SK-N-SH (cell line): ENCODE results near the gene ERI3. TPM values are rescaled to one million over a fixed set of nuclear protein-coding genes. Genes with fewer than 3 reads are reported as not detected.

Experiments used
- CTCF ChIA-PET: fragments of 300-600, 350-600 bp; formaldehyde crosslinking; extraction: SDS; loops from one replicate; lab custom pipeline; 2021; lab: Yijun Ruan, JAX
- POLR2A ChIA-PET: fragments of 350-600 bp; sonication (Branson Sonifier 250); formaldehyde crosslinking; extraction: SDS; loops from one replicate; lab custom pipeline; 2020; ENCODE audit warnings: antibody characterized with exemption, inconsistent platforms; lab: Yijun Ruan, JAX
- DNase-seq: peaks from one replicate; pipeline ENCODE4 v3.0.0; 2012
- H2AFZ ChIP-seq: fragments of 200-600 bp; sonication (generic); 2 replicates; pipeline ENCODE4 v1.8.1; 2016; ENCODE audit warnings: antibody characterized with exemption, mild to moderate bottlenecking, low read depth
- H3F3A ChIP-seq: fragments of 200-600 bp; sonication (generic); replicated peaks from 2 replicates; pipeline ENCODE3; 2016; ENCODE audit warnings: antibody characterized with exemption, mild to moderate bottlenecking; ENCODE audit not compliant: insufficient read depth
- H3K27ac ChIP-seq, 2 experiments: fragments of 200-500 bp in 1 of 2; fragments of 200-600 bp in 1 of 2; sonication (Bioruptor generic) in 1 of 2; sonication (generic), shearing (Covaris generic) in 1 of 2; 2 replicates each; pipeline versions ENCODE4 v1.5.1 to v1.6.1; 2014 to 2016; ENCODE audit warnings: low read depth in 2 of 2, inconsistent platforms in 1 of 2, low read length in 1 of 2, mild to moderate bottlenecking in 1 of 2, mixed read lengths in 1 of 2
- H3K27me3 ChIP-seq: fragments of 200-600 bp; sonication (generic), shearing (Covaris generic); 2 replicates; pipeline ENCODE4 v1.6.1; 2016; ENCODE audit warnings: mixed run types; ENCODE audit not compliant: insufficient read depth
- H3K36me3 ChIP-seq, 2 experiments: fragments of 200-500 bp in 1 of 2; fragments of 200-600 bp in 1 of 2; sonication (Bioruptor generic) in 1 of 2; sonication (generic) in 1 of 2; replicated peaks in 1 of 2; 2 replicates each; pipeline versions ENCODE3 to v1.5.1; 2014 to 2016; ENCODE audit warnings: low read length in 1 of 2, mild to moderate bottlenecking in 1 of 2; ENCODE audit not compliant: insufficient read depth in 2 of 2, control insufficient read depth in 1 of 2
- H3K4me1 ChIP-seq, 2 experiments: fragments of 200-500 bp in 1 of 2; fragments of 200-600 bp in 1 of 2; sonication (Bioruptor generic) in 1 of 2; sonication (generic), shearing (Covaris generic) in 1 of 2; 2 replicates each; pipeline versions ENCODE4 v1.5.1 to v1.6.1; 2014 to 2016; ENCODE audit warnings: low read depth in 1 of 2, low read length in 1 of 2, mixed run types in 1 of 2; ENCODE audit not compliant: insufficient read depth in 2 of 2, control insufficient read depth in 1 of 2
- H3K4me2 ChIP-seq: fragments of 200-600 bp; sonication (generic), shearing (Covaris generic); 2 replicates; pipeline ENCODE4 v1.6.1; 2017; ENCODE audit warnings: mixed run types
- H3K4me3 ChIP-seq, 2 experiments: fragments of 200-500 bp in 1 of 2; fragments of 200-600 bp in 1 of 2; sonication (Bioruptor generic) in 1 of 2; sonication (generic), shearing (Covaris generic) in 1 of 2; 2 replicates each; pipeline versions ENCODE4 v1.5.1 to v1.8.1; 2014 to 2016; ENCODE audit warnings: low read depth in 2 of 2, inconsistent platforms in 1 of 2, low read length in 1 of 2, mild to moderate bottlenecking in 1 of 2, mixed read lengths in 1 of 2, moderate library complexity in 1 of 2
- H3K79me2 ChIP-seq: fragments of 200-600 bp; sonication (generic); 2 replicates; pipeline ENCODE4 v1.8.1; 2017; ENCODE audit warnings: mild to moderate bottlenecking; ENCODE audit not compliant: insufficient read depth
- H3K9ac ChIP-seq: fragments of 200-600 bp; sonication (generic); 2 replicates; pipeline ENCODE4 v1.6.1; 2017; ENCODE audit warnings: mixed run types
- H3K9me2 ChIP-seq: fragments of 200-600 bp; sonication (generic); 2 replicates; pipeline ENCODE4 v1.6.1; 2017; ENCODE audit warnings: mixed run types
- H3K9me3 ChIP-seq: fragments of 200-600 bp; sonication (generic); 2 replicates; pipeline ENCODE4 v1.6.1; 2017; ENCODE audit warnings: mixed run types, mild to moderate bottlenecking, moderate library complexity
- H4K20me1 ChIP-seq: fragments of 200-600 bp; sonication (generic); 2 replicates; pipeline ENCODE4 v1.6.1; 2017; ENCODE audit warnings: mild to moderate bottlenecking, mixed run types; ENCODE audit not compliant: insufficient read depth
- EP300 ChIP-seq, 2 experiments: IDR thresholded peaks; 2 replicates each; pipeline versions ENCODE4 v1.4.0 to v1.6.1; 2012; ENCODE audit warnings: borderline replicate concordance in 1 of 2, low read depth in 1 of 2, low read length in 1 of 2
- EZH2phosphoT487 ChIP-seq: fragments of 200-600 bp; sonication (generic); IDR thresholded peaks from 2 replicates; pipeline ENCODE4 v1.6.1; 2017; ENCODE audit warnings: low read depth, mixed run types, mild to moderate bottlenecking, antibody characterized with exemption, moderate library complexity, borderline replicate concordance
- FOSL2 ChIP-seq: IDR thresholded peaks from 2 replicates; pipeline ENCODE4 v1.4.0; 2012; ENCODE audit warnings: low read depth, mild to moderate bottlenecking, moderate library complexity, borderline replicate concordance
- GABPA ChIP-seq: IDR thresholded peaks from 2 replicates; pipeline ENCODE4 v1.4.0; 2012; ENCODE audit warnings: low read depth, mild to moderate bottlenecking
- GATA2 ChIP-seq: sonication (generic); formaldehyde crosslinking; IDR thresholded peaks from 2 replicates; pipeline ENCODE4 v1.5.0; 2020; ENCODE audit warnings: mild to moderate bottlenecking, missing genetic modification reagents
- IRF3 ChIP-seq: fragments of 150-350 bp; IDR thresholded peaks from 2 replicates; pipeline ENCODE4 v1.6.1; 2016; ENCODE audit warnings: mild to moderate bottlenecking, low read depth, low read length
- JUND ChIP-seq: IDR thresholded peaks from 2 replicates; pipeline ENCODE4 v1.4.0; 2012
- MXI1 ChIP-seq: IDR thresholded peaks from 2 replicates; pipeline ENCODE4 v1.6.1; 2012; ENCODE audit warnings: mild to moderate bottlenecking, low read depth, low read length, improper control_type of control experiment
- PBX3 ChIP-seq: IDR thresholded peaks from 2 replicates; pipeline ENCODE4; 2012
- POLR2AphosphoS5 ChIP-seq: IDR thresholded peaks from 2 replicates; pipeline ENCODE4 v1.6.1; 2012; ENCODE audit warnings: low read depth, low read length
- REST ChIP-seq: IDR thresholded peaks from 2 replicates; pipeline ENCODE4 v1.6.1; 2012; ENCODE audit warnings: mild to moderate bottlenecking, low read depth, low read length, moderate library complexity
- RFX5 ChIP-seq: IDR thresholded peaks from 2 replicates; pipeline ENCODE4 v1.6.1; 2012; ENCODE audit warnings: mild to moderate bottlenecking, improper control_type of control experiment, low read length
- RXRA ChIP-seq: IDR thresholded peaks from 2 replicates; pipeline ENCODE4 v1.4.0; 2012; ENCODE audit warnings: low read depth, mild to moderate bottlenecking, borderline replicate concordance
- SIN3A ChIP-seq: IDR thresholded peaks from 2 replicates; pipeline ENCODE4 v1.6.1; 2012; ENCODE audit warnings: low read depth, mild to moderate bottlenecking, low read length, moderate library complexity, borderline replicate concordance
- TCF12 ChIP-seq: IDR thresholded peaks from 2 replicates; pipeline ENCODE4 v1.4.0; 2012
- USF1 ChIP-seq: IDR thresholded peaks from 2 replicates; pipeline ENCODE4 v1.4.0; 2012; ENCODE audit warnings: low read depth, borderline replicate concordance
- USF2 ChIP-seq: fragments of 150-350 bp; IDR thresholded peaks from 2 replicates; pipeline ENCODE4 v1.6.1; 2017; ENCODE audit warnings: antibody characterized with exemption, low read length, low read depth, borderline replicate concordance
- YY1 ChIP-seq: IDR thresholded peaks from 2 replicates; pipeline ENCODE4 v1.4.0; 2012; ENCODE audit warnings: low read depth, mild to moderate bottlenecking
- ZBTB33 ChIP-seq: IDR thresholded peaks from 2 replicates; pipeline ENCODE4 v1.4.0; 2012; ENCODE audit warnings: low read depth, borderline replicate concordance
- WGBS: methylation state at CpG from one replicate; pipeline ENCODE4 v1.1.6; 2017; ENCODE audit warnings: low lambda C conversion rate; 5-methylcytosine and 5-hydroxymethylcytosine counted together
- polyA plus RNA-seq, 3 experiments: library from polyadenylated mRNA; depleted of rRNA; stranded (reverse); fragments of >200 nt; gene quantifications; 2 replicates each; pipeline ENCODE4 v1.2.3, GENCODE V29; 2012

The ERI3 gene
- polyA plus RNA-seq, 1 of the 3 experiments (the other 2 are of a cell fraction): 60.7 TPM

- no peak for TF ChIP-seq IRF3
- TF ChIP-seq FOSL2: no peak
- TF ChIP-seq GABPA: no peak
Observed at GRCh38 chr1:44200336-44200735, 154.7 kb downstream of the ERI3 start (continued).

GRCh38 chr1:44174630-44175029 lies 180.4 kb downstream of the ERI3 start:
- peaks cover 0 to 6% of the 10 kb centered on the region in 2 experiments for H3K36me3 ChIP-seq
- no peak overlapping the region for H3K4me2 ChIP-seq
- H3K27me3 ChIP-seq: no peaks in the 10 kb centered on the region
- H3K27ac ChIP-seq: no peak overlapping the region
- no peak overlapping the region for H2AFZ ChIP-seq
- H4K20me1 ChIP-seq: no peaks in the 10 kb centered on the region
- peaks cover 9% of the 10 kb centered on the region for H3K9me3 ChIP-seq
- POLR2A ChIA-PET: no interaction called here
- no peaks in the 10 kb centered on the region for H3K79me2 ChIP-seq
- H3K9ac ChIP-seq: no peak overlapping the region
- CTCF ChIA-PET: no interaction called here
- H3K4me3 ChIP-seq: no peak overlapping the region
- H3F3A ChIP-seq: no peaks in the 10 kb centered on the region
- DNase-seq: no peak
- H3K9me2 ChIP-seq: no peaks in the 10 kb centered on the region
- WGBS: 0% methylated on average over 1 of the region's 1 CpG
- TF ChIP-seq JUND: no peak
- no peak for TF ChIP-seq ZBTB33
- TF ChIP-seq SIN3A: no peak
- TF ChIP-seq YY1: no peak
- no peak for TF ChIP-seq USF2
- no peak for TF ChIP-seq TCF12
- TF ChIP-seq FOSL2: no peak
- no peak for TF ChIP-seq REST
- TF ChIP-seq EZH2phosphoT487: no peak
- no peak for TF ChIP-seq MXI1
- no peak for TF ChIP-seq GATA2
- no peak for TF ChIP-seq GABPA
- no peak for TF ChIP-seq RFX5
- no peak for TF ChIP-seq PBX3
- no peak for TF ChIP-seq EP300 (IDR thresholded peaks at IDR 0.05; ENCODE audit: borderline replicate concordance in 1 of 2, low read depth in 1 of 2, low read length in 1 of 2)
- no peak for TF ChIP-seq IRF3
- no peak for TF ChIP-seq RXRA
- TF ChIP-seq POLR2AphosphoS5: no peak
- TF ChIP-seq USF1: no peak
- TF ChIP-seq, all 33 proteins: peak for 0
- no peaks in the 10 kb centered on the region for H3K4me1 ChIP-seq
